MM.1S (cell line): Measurements from ENCODE around the gene URB1.

ENCODE experiments used
- DNase-seq: peaks from one replicate; pipeline ENCODE4 v3.0.0-alpha.2; 2015
- H2AFZ ChIP-seq: fragments of 300-600 bp; sonication (generic); 2 replicates; pipeline ENCODE4 v1.6.0; 2016; ENCODE audit warnings: antibody characterized with exemption, low read length
- H3F3A ChIP-seq: fragments of 300-600 bp; sonication (generic); 2 replicates; pipeline ENCODE4 v1.6.1; 2016; ENCODE audit warnings: mild to moderate bottlenecking, antibody characterized with exemption, low read length, moderate library complexity, mixed read lengths; ENCODE audit not compliant: insufficient read depth
- H3K27ac ChIP-seq: fragments of 300-600 bp; sonication (generic); 2 replicates; pipeline ENCODE4 v1.5.1; 2016; ENCODE audit warnings: mild to moderate bottlenecking, low read length
- H3K27me3 ChIP-seq: fragments of 300-600 bp; sonication (generic); replicated peaks from 2 replicates; pipeline ENCODE4 v1.6.0; 2016; ENCODE audit warnings: low read length; ENCODE audit not compliant: insufficient read depth
- H3K36me3 ChIP-seq: fragments of 300-600 bp; sonication (generic); replicated peaks from 2 replicates; pipeline ENCODE4 v1.6.1; 2016; ENCODE audit warnings: mild to moderate bottlenecking, low read length, mixed read lengths; ENCODE audit not compliant: insufficient read depth
- H3K4me1 ChIP-seq: fragments of 300-600 bp; sonication (generic); 2 replicates; pipeline ENCODE4 v1.6.1; 2016; ENCODE audit warnings: low read length, mixed read lengths
- H3K4me2 ChIP-seq: fragments of 300-600 bp; sonication (generic); 2 replicates; pipeline ENCODE4 v1.6.0; 2016; ENCODE audit warnings: low read depth, low read length
- H3K4me3 ChIP-seq: fragments of 300-600 bp; sonication (generic); 2 replicates; pipeline ENCODE4 v1.5.1; 2016; ENCODE audit warnings: low read length, mixed read lengths
- H3K79me2 ChIP-seq: fragments of 300-600 bp; sonication (generic); 2 replicates; pipeline ENCODE4 v1.6.1; 2016; ENCODE audit warnings: mixed run types, low read length, mixed read lengths
- H3K9ac ChIP-seq: fragments of 300-600 bp; sonication (generic); 2 replicates; pipeline ENCODE4 v1.6.1; 2016; ENCODE audit warnings: low read length, mixed read lengths
- H3K9me2 ChIP-seq: fragments of 300-600 bp; sonication (generic); replicated peaks from 2 replicates; pipeline ENCODE4 v1.6.1; 2016; ENCODE audit warnings: mild to moderate bottlenecking, low read length, mixed read lengths; ENCODE audit not compliant: insufficient read depth
- H3K9me3 ChIP-seq: fragments of 300-600 bp; sonication (generic); replicated peaks from 2 replicates; pipeline ENCODE4 v1.6.1; 2016; ENCODE audit warnings: mild to moderate bottlenecking, low read length, mixed read lengths; ENCODE audit not compliant: insufficient read depth
- H4K20me1 ChIP-seq: fragments of 300-600 bp; sonication (generic); 2 replicates; pipeline ENCODE4 v1.6.1; 2016; ENCODE audit warnings: mild to moderate bottlenecking, low read length, moderate library complexity, mixed read lengths; ENCODE audit not compliant: insufficient read depth
- CTCF ChIP-seq: fragments of 300-600 bp; sonication (generic); IDR thresholded peaks from 2 replicates; pipeline ENCODE4 v1.5.1; 2016; ENCODE audit warnings: antibody characterized with exemption, low read length, mixed read lengths
- EZH2 ChIP-seq: fragments of 300-600 bp; sonication (generic); optimal IDR thresholded peaks from 2 replicates; pipeline ENCODE3; 2017; ENCODE audit warnings: low read depth, mild to moderate bottlenecking, antibody characterized with exemption, low read length, mixed read lengths
- EZH2phosphoT487 ChIP-seq: fragments of 300-600 bp; sonication (generic); IDR thresholded peaks from 2 replicates; pipeline ENCODE4 v1.6.1; 2018; ENCODE audit warnings: antibody characterized with exemption, low read length

Gene URB1

GRCh38 chr21:32364387-32364786 is 28.4 kb downstream of the URB1 start:
- TF ChIP-seq CTCF: no peak
- no peak for TF ChIP-seq EZH2
- TF ChIP-seq EZH2phosphoT487: no peak
- no peak overlapping the region for H2AFZ ChIP-seq
- no peaks in the 10 kb centered on the region for H3F3A ChIP-seq
- peaks cover 7% of the 10 kb centered on the region; the same call in 1 of the 2 replicates for H3K4me1 ChIP-seq
- no peaks in the 10 kb centered on the region for H3K9me2 ChIP-seq
- H3K4me3 ChIP-seq: no peak overlapping the region
- H3K9me3 ChIP-seq: no peaks in the 10 kb centered on the region
- H3K79me2 ChIP-seq: peaks cover 12% of the 10 kb centered on the region; the same call in 1 of the 2 replicates
- no peak overlapping the region for H3K4me2 ChIP-seq
- H4K20me1 ChIP-seq: no peaks in the 10 kb centered on the region
- peaks cover 29% of the 10 kb centered on the region for H3K36me3 ChIP-seq
- no peaks in the 10 kb centered on the region for H3K27me3 ChIP-seq
- no peak overlapping the region for H3K9ac ChIP-seq
- H3K27ac ChIP-seq: no peak overlapping the region
- DNase-seq: no peak

GRCh38 chr21:32360401-32360975 is 32.3 kb downstream of the URB1 start:
- DNase-seq: no peak
- peaks cover 7% of the 10 kb centered on the region; the same call in 1 of the 2 replicates for H3K4me1 ChIP-seq
- H3F3A ChIP-seq: no peaks in the 10 kb centered on the region
- H3K9me3 ChIP-seq: no peaks in the 10 kb centered on the region
- peaks cover 44% of the 10 kb centered on the region for H3K36me3 ChIP-seq
- TF ChIP-seq EZH2 (no peak), EZH2phosphoT487 (no peak), CTCF (no peak)
- no peak overlapping the region for H3K4me2 ChIP-seq
- no peak overlapping the region for H3K27ac ChIP-seq
- H3K9ac ChIP-seq: no peak overlapping the region
- H2AFZ ChIP-seq: no peak overlapping the region
- H3K9me2 ChIP-seq: no peaks in the 10 kb centered on the region
- no peaks in the 10 kb centered on the region for H3K27me3 ChIP-seq
- H4K20me1 ChIP-seq: no peaks in the 10 kb centered on the region
- H3K4me3 ChIP-seq: no peak overlapping the region
- 0 out of 2 replicates have a peak, but pooled peaks cover 5% of the 10 kb centered on the region for H3K79me2 ChIP-seq

- H3K9me3 ChIP-seq: no peaks in the 10 kb centered on the region
- H3K36me3 ChIP-seq: peaks cover 48% of the 10 kb centered on the region
- TF ChIP-seq EZH2 (no peak), CTCF (peak; percentile 63)
- no peak overlapping the region for H3K4me2 ChIP-seq
- H2AFZ ChIP-seq: no peak overlapping the region
- peaks cover 7% of the 10 kb centered on the region; the same call in 1 of the 2 replicates for H3K4me1 ChIP-seq
- H3K9ac ChIP-seq: no peak overlapping the region
- H3F3A ChIP-seq: no peaks in the 10 kb centered on the region
- 0 out of 2 replicates have a peak, but pooled peaks cover 1% of the 10 kb centered on the region for H3K79me2 ChIP-seq
- DNase-seq: peak; percentile 56
- H3K4me3 ChIP-seq: no peak overlapping the region
- no peaks in the 10 kb centered on the region for H4K20me1 ChIP-seq
- no peaks in the 10 kb centered on the region for H3K27me3 ChIP-seq
- no peak overlapping the region for H3K27ac ChIP-seq
- H3K9me2 ChIP-seq: no peaks in the 10 kb centered on the region
Observed at GRCh38 chr21:32359719-32360260, 33.0 kb downstream of the URB1 start.
